HEK293T (cell line): ENCODE measurements around the gene MTF2.

Experiments
- CTCF ChIA-PET: fragments of 350-600 bp; formaldehyde crosslinking; extraction: SDS; loops from one replicate; lab custom pipeline; 2021; ENCODE audit warnings: antibody characterized with exemption, inconsistent platforms; lab: Yijun Ruan, JAX
- POLR2A ChIA-PET: fragments of 350-600 bp; formaldehyde crosslinking; extraction: SDS; loops from one replicate; lab custom pipeline; 2020; ENCODE audit warnings: antibody characterized with exemption, inconsistent platforms; lab: Yijun Ruan, JAX
- DNase-seq: peaks from one replicate; pipeline ENCODE4 v3.0.0; 2012; ENCODE audit warnings: mixed read lengths; ENCODE audit errors: extremely low spot score
- ARNT ChIP-seq: fragments of 450-650 bp; IDR thresholded peaks from 2 replicates; pipeline ENCODE4 v1.6.1; 2017; ENCODE audit warnings: mild to moderate bottlenecking
- BHLHE40 ChIP-seq: fragments of 450-650 bp; IDR thresholded peaks from 2 replicates; pipeline ENCODE4 v1.6.1; 2016; ENCODE audit warnings: mild to moderate bottlenecking, moderate library complexity, borderline replicate concordance
- CTBP1 ChIP-seq: fragments of 450-650 bp; IDR thresholded peaks from 2 replicates; pipeline ENCODE4 v1.6.1; 2016; ENCODE audit warnings: borderline replicate concordance
- ELF4 ChIP-seq: fragments of 450-650 bp; IDR thresholded peaks from 2 replicates; pipeline ENCODE4 v1.6.1; 2017; ENCODE audit warnings: antibody characterized with exemption
- FOXA1 ChIP-seq: fragments of 450-650 bp; IDR thresholded peaks from 2 replicates; pipeline ENCODE4 v1.6.1; 2016; ENCODE audit warnings: mild to moderate bottlenecking
- FOXK2 ChIP-seq: fragments of 450-650 bp; IDR thresholded peaks from 2 replicates; pipeline ENCODE4 v1.6.1; 2016; ENCODE audit warnings: mild to moderate bottlenecking
- FOXM1 ChIP-seq: fragments of 450-650 bp; IDR thresholded peaks from 2 replicates; pipeline ENCODE4 v1.6.1; 2017; ENCODE audit warnings: mild to moderate bottlenecking, borderline replicate concordance
- HDGF ChIP-seq: fragments of 450-650 bp; IDR thresholded peaks from 2 replicates; pipeline ENCODE4 v1.6.1; 2017; ENCODE audit warnings: antibody characterized with exemption, borderline replicate concordance
- L3MBTL2 ChIP-seq: fragments of 450-650 bp; conservative IDR thresholded peaks from 2 replicates; pipeline ENCODE4 v1.6.1; 2016; ENCODE audit warnings: mild to moderate bottlenecking
- LEF1 ChIP-seq: fragments of 450-650 bp; IDR thresholded peaks from 2 replicates; pipeline ENCODE4 v1.6.1; 2017; ENCODE audit warnings: mild to moderate bottlenecking, borderline replicate concordance
- NFRKB ChIP-seq: fragments of 450-650 bp; IDR thresholded peaks from 2 replicates; pipeline ENCODE4 v1.6.1; 2016; ENCODE audit warnings: mild to moderate bottlenecking, moderate library complexity
- SP1 ChIP-seq: fragments of 450-650 bp; IDR thresholded peaks from 2 replicates; pipeline ENCODE4 v1.6.1; 2017
- SUZ12 ChIP-seq: fragments of 450-650 bp; IDR thresholded peaks from 2 replicates; pipeline ENCODE4 v1.6.1; 2016; ENCODE audit warnings: mild to moderate bottlenecking
- TARDBP ChIP-seq: fragments of 450-650 bp; IDR thresholded peaks from 2 replicates; pipeline ENCODE4 v1.6.1; 2016
- ZNF384 ChIP-seq: fragments of 450-650 bp; IDR thresholded peaks from 2 replicates; pipeline ENCODE4 v1.6.1; 2016
- TF ChIP-seq, protein P1 (sequence below): fragments of 450-650 bp; IDR thresholded peaks from 2 replicates; pipeline ENCODE4 v1.6.1; 2016

The MTF2 gene

DNA sequence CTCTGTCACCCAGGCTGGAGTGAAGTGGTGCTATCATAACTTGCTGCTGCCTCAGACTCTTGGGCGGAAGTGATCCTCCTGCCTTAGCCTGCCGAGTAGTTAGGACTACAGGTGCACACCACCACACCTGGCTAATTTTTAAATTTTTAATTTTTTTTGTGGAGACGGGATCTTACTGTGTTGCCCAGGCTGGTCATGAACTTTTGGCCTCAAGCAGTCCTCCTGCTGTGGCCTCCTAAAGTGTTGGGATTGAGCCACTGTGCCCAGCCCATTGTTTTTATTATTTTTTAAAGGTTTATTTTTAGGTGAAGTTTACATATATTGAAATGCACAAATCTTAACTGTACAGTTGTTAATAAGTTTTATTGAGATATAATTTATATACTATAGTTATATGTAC is 3.2 kb downstream of the MTF2 start:
- POLR2A ChIA-PET: no interaction called here
- DNase-seq: no peak
- CTCF ChIA-PET: interaction anchor here (0.5 kb wide), 1 partner anchor 91 kb away, joined by 3 read pairs; no protein-coding TSS in a partner anchor
- TF ChIP-seq SP1: no peak
- no peak for TF ChIP-seq FOXA1
- no peak for TF ChIP-seq FOXM1
- no peak for TF ChIP-seq ELF4
- no peak for TF ChIP-seq LEF1
- no peak for TF ChIP-seq NFRKB
- TF ChIP-seq SUZ12: no peak
- TF ChIP-seq ARNT: no peak
- TF ChIP-seq TARDBP: no peak
- TF ChIP-seq HDGF: no peak

DNA sequence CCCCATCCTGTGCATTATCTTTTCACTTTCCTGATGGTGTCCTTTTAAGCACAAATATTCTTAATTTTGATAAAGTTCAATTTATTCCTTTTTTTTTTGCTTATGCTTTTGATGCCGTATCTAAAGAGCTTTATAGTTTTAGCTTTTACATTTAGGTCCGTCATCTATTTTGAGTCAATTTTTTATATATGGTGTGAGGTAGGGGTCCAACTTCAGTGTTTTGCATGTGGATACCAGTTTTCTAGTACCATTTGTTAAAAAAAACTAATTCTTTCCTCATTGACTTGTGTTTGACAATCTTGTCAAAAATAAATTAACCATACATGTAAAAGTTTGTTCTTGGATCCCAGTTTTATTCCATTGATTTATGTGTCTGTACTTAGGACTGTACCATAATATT is 4.9 kb downstream of the MTF2 start:
- DNase-seq: no peak
- ChIA-PET POLR2A (no interaction called here), CTCF (no interaction called here)
- no peak for TF ChIP-seq ELF4
- TF ChIP-seq, protein P1, sequence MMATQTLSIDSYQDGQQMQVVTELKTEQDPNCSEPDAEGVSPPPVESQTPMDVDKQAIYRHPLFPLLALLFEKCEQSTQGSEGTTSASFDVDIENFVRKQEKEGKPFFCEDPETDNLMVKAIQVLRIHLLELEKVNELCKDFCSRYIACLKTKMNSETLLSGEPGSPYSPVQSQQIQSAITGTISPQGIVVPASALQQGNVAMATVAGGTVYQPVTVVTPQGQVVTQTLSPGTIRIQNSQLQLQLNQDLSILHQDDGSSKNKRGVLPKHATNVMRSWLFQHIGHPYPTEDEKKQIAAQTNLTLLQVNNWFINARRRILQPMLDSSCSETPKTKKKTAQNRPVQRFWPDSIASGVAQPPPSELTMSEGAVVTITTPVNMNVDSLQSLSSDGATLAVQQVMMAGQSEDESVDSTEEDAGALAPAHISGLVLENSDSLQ: no peak
- TF ChIP-seq HDGF: no peak
- no peak for TF ChIP-seq NFRKB
- no peak for TF ChIP-seq LEF1
- TF ChIP-seq SP1: no peak
- no peak for TF ChIP-seq FOXA1
- TF ChIP-seq FOXK2: no peak

DNA sequence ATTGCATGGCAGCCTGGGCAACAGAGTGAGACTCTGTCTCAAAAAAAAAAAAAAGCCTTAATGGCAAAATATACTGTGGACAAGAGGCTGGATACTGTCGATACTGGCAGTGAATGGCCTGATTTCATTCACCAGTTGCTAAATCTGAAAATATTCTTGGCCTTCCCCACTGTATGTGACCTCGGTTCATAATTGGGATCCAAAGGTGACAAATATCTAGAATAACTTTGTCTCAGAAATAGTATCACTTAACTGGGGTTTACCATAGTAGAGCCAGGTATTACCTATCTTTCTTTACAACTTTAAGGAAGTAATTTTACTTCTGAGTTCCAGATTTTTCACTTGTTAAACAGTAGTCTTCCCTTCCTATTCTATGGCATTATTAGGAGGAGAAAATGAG is 8.4 kb downstream of the MTF2 start:
- DNase-seq: no peak
- ChIA-PET CTCF (no interaction called here), POLR2A (no interaction called here)
- no peak for TF ChIP-seq SP1

DNA sequence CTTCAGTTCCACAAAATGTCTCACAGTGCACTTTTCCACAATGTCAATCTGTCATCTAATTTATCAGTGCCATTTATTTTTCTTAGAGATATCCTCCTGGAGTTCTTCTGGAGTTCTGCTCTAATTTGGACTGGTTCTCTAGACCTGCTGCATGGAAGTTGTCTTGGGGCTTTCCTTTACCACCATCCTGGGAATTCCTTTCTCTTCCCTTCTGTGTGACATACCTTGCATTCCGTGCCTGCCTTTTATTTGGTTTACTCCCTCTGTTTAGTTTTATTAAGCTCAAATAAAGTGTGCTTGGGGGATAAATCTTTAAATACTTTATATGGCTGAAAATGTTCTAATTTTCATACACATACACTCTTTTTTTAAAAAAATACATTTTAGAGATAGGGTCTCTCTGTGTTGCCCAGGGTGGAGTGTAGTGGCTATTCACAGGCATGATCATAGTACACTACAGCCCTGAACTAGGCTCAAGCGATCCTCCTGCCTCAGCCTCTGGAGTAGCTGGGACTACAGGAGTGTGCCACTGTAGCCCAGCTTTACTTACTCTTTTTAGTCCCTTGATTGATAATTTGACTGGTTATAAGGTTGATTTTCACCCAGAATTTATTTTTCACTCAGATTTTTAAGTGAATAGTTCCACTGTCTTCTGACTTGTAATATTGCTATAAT is 14.4 kb downstream of the MTF2 start:
- ChIA-PET POLR2A (no interaction called here), CTCF (no interaction called here)
- TF ChIP-seq, protein P1: no peak
- TF ChIP-seq HDGF (no peak), FOXM1 (no peak), FOXK2 (no peak), CTBP1 (no peak), ZNF384 (no peak), SP1 (no peak), SUZ12 (no peak), L3MBTL2 (no peak), ARNT (no peak), FOXA1 (no peak), ELF4 (no peak), NFRKB (no peak), LEF1 (no peak), BHLHE40 (no peak), TARDBP (no peak)
- DNase-seq: no peak

DNA sequence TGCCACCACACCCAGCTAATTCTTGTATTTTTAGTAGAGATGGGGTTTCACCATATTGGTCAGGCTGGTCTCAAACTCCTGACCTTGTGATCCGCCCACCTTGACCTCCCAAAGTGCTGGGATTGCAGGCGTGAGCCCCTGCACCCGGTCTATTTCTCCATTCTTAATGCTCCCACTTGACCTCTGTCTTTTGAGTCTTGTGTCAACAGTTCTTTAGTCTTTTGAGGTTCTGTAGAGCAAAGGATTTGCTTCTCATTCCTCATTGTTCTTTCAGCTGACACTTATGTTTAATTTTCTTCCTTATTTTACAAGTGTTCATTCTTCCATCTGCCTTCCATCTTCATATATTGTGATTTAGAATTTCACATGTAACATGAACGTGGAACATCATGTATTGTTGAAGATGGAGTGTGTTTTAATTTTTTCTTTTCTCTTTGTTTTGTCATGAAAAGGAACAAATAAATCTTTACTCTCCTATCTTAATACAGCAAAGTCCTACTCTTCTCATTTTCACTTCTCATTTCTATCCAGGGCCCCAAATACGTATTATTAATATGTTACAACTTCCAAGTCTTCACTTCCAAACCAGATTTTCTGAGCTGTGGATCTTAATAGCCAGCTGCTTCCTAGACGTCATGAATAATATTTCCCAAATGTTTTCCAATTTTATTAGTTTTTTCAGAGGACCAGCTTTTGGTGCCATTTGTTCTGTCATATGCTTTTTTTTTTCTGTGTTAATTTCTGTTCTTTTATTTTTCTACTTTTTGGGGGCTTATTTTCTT is 16.9 kb downstream of the MTF2 start:
- no peak for DNase-seq
- ChIA-PET CTCF (no interaction called here), POLR2A (interaction anchor here (2.4 kb wide), 1 partner anchor 17 kb away, joined by 12 read pairs; the partner anchor contains the start of gene MTF2)
- TF ChIP-seq LEF1 (no peak), CTBP1 (no peak), SP1 (no peak), FOXA1 (no peak), TARDBP (no peak), SUZ12 (no peak), ZNF384 (no peak), ARNT (no peak), HDGF (no peak), ELF4 (no peak), L3MBTL2 (no peak), NFRKB (no peak), FOXK2 (no peak)
- TF ChIP-seq, protein P1: no peak

DNA sequence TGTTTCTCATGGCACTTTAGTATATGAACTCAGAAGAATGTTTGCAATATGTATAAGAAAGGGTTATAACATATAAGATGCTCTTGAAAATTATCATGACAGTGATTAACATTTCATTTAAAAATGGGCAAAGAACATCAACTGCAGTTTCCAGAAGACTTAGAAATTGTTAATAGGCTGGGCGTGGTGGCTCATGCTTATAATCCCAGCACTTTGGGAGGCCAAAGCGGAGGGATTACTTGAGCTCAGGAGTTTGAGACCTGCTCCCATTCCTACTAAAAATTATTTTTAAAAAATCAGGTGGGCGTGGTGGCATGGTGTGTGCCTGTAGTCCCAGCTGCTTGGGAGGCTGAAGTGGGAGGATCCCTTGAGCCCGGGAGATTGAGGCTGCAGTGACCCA is 23.1 kb downstream of the MTF2 start:
- no peak for DNase-seq
- TF ChIP-seq SP1 (no peak), SUZ12 (no peak), NFRKB (no peak), TARDBP (no peak), FOXK2 (no peak), L3MBTL2 (no peak), ARNT (no peak), FOXA1 (no peak), ZNF384 (no peak), LEF1 (no peak), BHLHE40 (no peak), ELF4 (no peak), FOXM1 (no peak), HDGF (no peak), CTBP1 (no peak)
- TF ChIP-seq, protein P1: no peak
- ChIA-PET CTCF (no interaction called here), POLR2A (no interaction called here)
